GM06990 (cell line): Measurements from ENCODE around the gene DHFR2.

Experiments
- DNase-seq: peaks from one replicate; pipeline ENCODE4 v3.0.0-alpha.2; 2011; ENCODE audit not compliant: insufficient read length; ENCODE audit errors: extremely low read depth
- H3K27me3 ChIP-seq: replicated peaks from 2 replicates; pipeline ENCODE4 v1.6.0; 2011; ENCODE audit warnings: low read length; ENCODE audit not compliant: control insufficient read depth, insufficient read depth
- H3K36me3 ChIP-seq: 2 replicates; pipeline ENCODE4 v1.5.1; 2011; ENCODE audit warnings: low read length; ENCODE audit not compliant: control insufficient read depth, insufficient read depth
- H3K4me3 ChIP-seq: replicated peaks from 2 replicates; pipeline ENCODE4 v1.5.1; 2011; ENCODE audit warnings: low read depth, mild to moderate bottlenecking, control low read depth, low read length
- CTCF ChIP-seq: IDR thresholded peaks from 2 replicates; pipeline ENCODE4 v1.5.1; 2011; ENCODE audit warnings: low read length, control low read depth, mild to moderate bottlenecking, inconsistent platforms; ENCODE audit not compliant: insufficient read depth, poor library complexity, severe bottlenecking

Gene DHFR2

GRCh38 chr3:94069194-94069813, 6.6 kb upstream of the DHFR2 start:
- DNase-seq: no peak
- TF ChIP-seq CTCF: peak; percentile 28

GRCh38 chr3:94066506-94067500, 4.1 kb upstream of the DHFR2 start:
- TF ChIP-seq CTCF: no peak
- Histone ChIP-seq H3K4me3 (no peak overlapping the region), H3K36me3 (peaks cover 3% of the 10 kb centered on the region), H3K27me3 (no peaks in the 10 kb centered on the region)
- no peak for DNase-seq

More at GRCh38 chr3:94069194-94069813, 6.6 kb upstream of the DHFR2 start:
- Histone ChIP-seq H3K36me3 (peaks cover 3% of the 10 kb centered on the region), H3K4me3 (no peak overlapping the region), H3K27me3 (no peaks in the 10 kb centered on the region)

GRCh38 chr3:94065819-94066480, 3.2 kb upstream of the DHFR2 start:
- TF ChIP-seq CTCF: no peak
- Histone ChIP-seq H3K36me3 (peaks cover 3% of the 10 kb centered on the region), H3K27me3 (no peaks in the 10 kb centered on the region), H3K4me3 (no peak overlapping the region)
- no peak for DNase-seq

- H3K27me3 ChIP-seq: no peaks in the 10 kb centered on the region
- no peak for TF ChIP-seq CTCF
Measured at GRCh38 chr3:94065122-94065521, 2.4 kb upstream of the DHFR2 start.

GRCh38 chr3:94064243-94064860, 1.6 kb upstream of the DHFR2 start:
- peaks cover 4% of the 10 kb centered on the region for H3K36me3 ChIP-seq
- H3K4me3 ChIP-seq: peak overlapping the region; percentile 75; the same call in 1 of the 2 replicates
- H3K27me3 ChIP-seq: no peaks in the 10 kb centered on the region
- DNase-seq: no peak
- TF ChIP-seq CTCF: no peak

More at GRCh38 chr3:94065122-94065521, 2.4 kb upstream of the DHFR2 start:
- peaks cover 3% of the 10 kb centered on the region for H3K36me3 ChIP-seq
- H3K4me3 ChIP-seq: no peak overlapping the region
- DNase-seq: no peak
